Endothelial cell of umbilical vein (primary cell): Measurements from ENCODE around the gene CYP19A1. TPM values are rescaled to one million over a fixed set of nuclear protein-coding genes. Genes with fewer than 3 reads are reported as not detected.

Experiments
- BruUV-seq: library from RNA; stranded (reverse); fragments of 400-500 nt; replicated peaks from 2 replicates; lab custom pipeline; 2021; lab: Mats Ljungman, UMichigan
- CTCF ChIA-PET: fragments of 300-600, 350-600 bp; sonication (Branson Sonifier 250); formaldehyde crosslinking; loops from one replicate; lab custom pipeline; 2021; ENCODE audit warnings: antibody characterized with exemption, inconsistent platforms; lab: Charles Lee
- POLR2A ChIA-PET: fragments of 300-600, 350-600 bp; sonication (Branson Sonifier 250); formaldehyde crosslinking; loops from one replicate; lab custom pipeline; 2021; ENCODE audit warnings: antibody characterized with exemption, inconsistent platforms; lab: Charles Lee
- DNase-seq: peaks from one replicate; pipeline ENCODE4 v3.0.0-alpha.2; 2011; ENCODE audit warnings: low read depth, low spot score
- FAIRE-seq: peaks from 2 replicates; lab custom pipeline; 2011; peaks lifted over from hg19 to GRCh38; lab: Jason Lieb, UNC
- H2AFZ ChIP-seq: 2 replicates; pipeline ENCODE4 v1.6.0; 2012; ENCODE audit warnings: low read depth, low read length, control low read depth, inconsistent platforms
- H3K27ac ChIP-seq: 2 replicates; pipeline ENCODE4 v1.5.1; 2011; ENCODE audit warnings: low read depth, mild to moderate bottlenecking, control low read depth, low read length, moderate library complexity; ENCODE audit not compliant: insufficient read depth
- H3K27me3 ChIP-seq, 2 experiments: 2 replicates each; pipeline versions ENCODE4 v1.6.0 to v1.6.1; 2011; ENCODE audit warnings: low read length in 2 of 2, mixed read lengths in 1 of 2; ENCODE audit not compliant: control insufficient read depth in 2 of 2, insufficient read depth in 2 of 2
- H3K36me3 ChIP-seq, 2 experiments: 2 replicates in 1 of 2; 3 replicates in 1 of 2; pipeline ENCODE4 v1.5.1; 2011; ENCODE audit warnings: low read length in 2 of 2, mild to moderate bottlenecking in 1 of 2, moderate library complexity in 1 of 2; ENCODE audit not compliant: control insufficient read depth in 2 of 2, insufficient read depth in 2 of 2; ENCODE audit errors: extremely low read depth in 1 of 2
- H3K4me1 ChIP-seq: 3 replicates; pipeline ENCODE4 v1.5.1; 2011; ENCODE audit warnings: mild to moderate bottlenecking, low read length; ENCODE audit not compliant: control insufficient read depth, insufficient read depth; ENCODE audit errors: extremely low read depth
- H3K4me2 ChIP-seq: 2 replicates; pipeline ENCODE4 v1.6.1; 2011; ENCODE audit warnings: low read length, control low read depth, mixed read lengths; ENCODE audit not compliant: insufficient read depth
- H3K4me3 ChIP-seq, 3 experiments: fragments of 200-600 bp in 1 of 3; sonication (generic), shearing (Covaris generic) in 1 of 3; replicated peaks in 1 of 3; 2 replicates each; pipeline ENCODE4 v1.5.1; 2011 to 2016; ENCODE audit warnings: control low read depth in 3 of 3, low read length in 3 of 3, mild to moderate bottlenecking in 2 of 3, inconsistent platforms in 1 of 3, low read depth in 1 of 3, moderate library complexity in 1 of 3; ENCODE audit not compliant: insufficient read depth in 1 of 3
- H3K79me2 ChIP-seq: 2 replicates; pipeline ENCODE4 v1.6.0; 2012; ENCODE audit warnings: low read length, inconsistent platforms; ENCODE audit not compliant: control insufficient read depth, insufficient read depth
- H3K9ac ChIP-seq: replicated peaks from 2 replicates; pipeline ENCODE3; 2011; ENCODE audit warnings: low read length, control low read depth; ENCODE audit not compliant: insufficient read depth; ENCODE audit errors: extremely low read depth
- H3K9me1 ChIP-seq: replicated peaks from 3 replicates; pipeline ENCODE4 v1.6.0; 2011; ENCODE audit warnings: mild to moderate bottlenecking, low read length; ENCODE audit not compliant: control insufficient read depth, insufficient read depth; ENCODE audit errors: extremely low read depth
- H3K9me3 ChIP-seq: replicated peaks from 2 replicates; pipeline ENCODE4 v1.5.1; 2012; ENCODE audit warnings: low read length, inconsistent platforms; ENCODE audit not compliant: control insufficient read depth, insufficient read depth
- H4K20me1 ChIP-seq: replicated peaks from 2 replicates; pipeline ENCODE3; 2011; ENCODE audit warnings: mild to moderate bottlenecking, low read length; ENCODE audit not compliant: control insufficient read depth, insufficient read depth; ENCODE audit errors: extremely low read depth
- EZH2 ChIP-seq: IDR thresholded peaks from 2 replicates; pipeline ENCODE4 v1.6.1; 2012; ENCODE audit warnings: borderline replicate concordance, low read depth, mild to moderate bottlenecking, moderate library complexity, low read length, inconsistent platforms; ENCODE audit not compliant: severe bottlenecking
- FOS ChIP-seq: IDR thresholded peaks from 2 replicates; pipeline ENCODE4 v1.6.1; 2011; ENCODE audit warnings: mild to moderate bottlenecking, low read length, moderate library complexity, borderline replicate concordance; ENCODE audit not compliant: insufficient read depth
- GATA2 ChIP-seq: IDR thresholded peaks from 2 replicates; pipeline ENCODE4 v1.7.0; 2011; ENCODE audit warnings: low read depth, mild to moderate bottlenecking, moderate library complexity, mixed read lengths, low read length; ENCODE audit not compliant: insufficient read length, insufficient read depth
- JUN ChIP-seq: IDR thresholded peaks from 2 replicates; pipeline ENCODE4 v1.6.1; 2011; ENCODE audit warnings: borderline replicate concordance, low read depth; ENCODE audit not compliant: insufficient read length, insufficient read depth
- MYC ChIP-seq: IDR thresholded peaks from one replicate; pipeline ENCODE4 v1.6.1; 2011; ENCODE audit warnings: mild to moderate bottlenecking, low read depth, low read length
- POLR2A ChIP-seq: IDR thresholded peaks from 2 replicates; pipeline ENCODE4 v1.6.1; 2012; ENCODE audit warnings: low read depth, mild to moderate bottlenecking, control low read depth, low read length
- POLR2AphosphoS5 ChIP-seq: IDR thresholded peaks from 2 replicates; pipeline ENCODE4 v1.6.1; 2012; ENCODE audit warnings: low read depth, mild to moderate bottlenecking, control low read depth, low read length, moderate library complexity; ENCODE audit not compliant: insufficient read depth
- dilution Hi-C: fragments of 300-500 bp; cut with MboI; formaldehyde crosslinking; loops from one replicate; pipeline ENCODE4 v1.15.0; 2019; ENCODE audit warnings: low sequenced_read_pairs; ENCODE audit not compliant: extremely low pct_ligation_motif_present
- intact Hi-C: fragments of 100-400 bp; cut with micrococcal nuclease; formaldehyde crosslinking; loops from one replicate; pipeline ENCODE4 v1.10.0; 2022
- polyA plus RNA-seq, 4 experiments: library from polyadenylated mRNA; depleted of rRNA in 3 of 4; stranded (reverse) in 3 of 4; unstranded in 1 of 4; fragments of >200 nt; gene quantifications; 2 replicates each; pipeline versions ENCODE4 v1.2.1 to v1.2.3, GENCODE V29; 2011 to 2012; ENCODE audit warnings: missing spikeins in 1 of 4
- total RNA-seq: library from RNA; stranded (reverse); gene quantifications from 2 replicates; pipeline ENCODE4 v1.2.3, GENCODE V29; 2021
- TF ChIP-seq, protein P1 (sequence below), 2 donors: IDR thresholded peaks; 1 replicate in 1 of 2; 2 replicates in 1 of 2; pipeline ENCODE4 v1.5.1; 2011; ENCODE audit warnings: low read length in 2 of 2, mild to moderate bottlenecking in 2 of 2, moderate library complexity in 2 of 2, control low read depth in 1 of 2, inconsistent platforms in 1 of 2, low read depth in 1 of 2; ENCODE audit not compliant: insufficient read depth in 1 of 2; ENCODE audit errors: extremely low read depth in 1 of 2
- TF ChIP-seq, protein P2 (sequence below): IDR thresholded peaks from 2 replicates; pipeline ENCODE4 v1.6.1; 2011; ENCODE audit not compliant: insufficient read depth, insufficient read length

Gene CYP19A1
- total and polyA plus RNA-seq, 2 donors (not counting 3 experiments of a cell fraction or from before 2014, with no cell fraction given): not detected

DNA sequence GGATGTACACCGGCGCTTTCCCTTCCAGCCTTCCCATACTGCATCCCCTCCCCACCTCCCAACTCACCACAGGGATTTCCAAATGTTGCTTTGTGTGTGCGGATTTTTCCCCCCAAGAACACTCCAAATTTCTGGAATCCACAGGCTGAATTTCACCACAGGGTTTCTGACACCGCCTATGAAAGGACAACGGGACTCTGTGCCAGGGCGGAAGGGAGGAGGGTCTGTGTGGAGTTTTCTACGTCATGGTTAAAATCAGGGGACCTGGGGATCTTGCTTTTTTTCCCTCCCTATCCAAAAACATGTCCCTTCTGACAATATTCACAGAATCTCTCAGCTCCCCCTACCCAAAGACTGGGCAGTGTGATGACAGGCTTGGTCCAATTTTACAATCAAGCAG lies 14.6 kb downstream of the CYP19A1 start:
- no peaks in the 10 kb centered on the region for H3K36me3 ChIP-seq
- BruUV-seq: no TSS peak

More for the DNA sequence above, 14.6 kb downstream of the CYP19A1 start:
- no peak overlapping the region for H3K4me3 ChIP-seq
- DNase-seq (no peak), FAIRE-seq (no peak)
- H3K27me3 ChIP-seq: peaks cover 78 to 88% of the 10 kb centered on the region in 2 experiments
- H3K9me1 ChIP-seq: no peaks in the 10 kb centered on the region
- intact Hi-C loops (no loop called here), dilution Hi-C loops (no loop called here)
- ChIA-PET POLR2A (no interaction called here), CTCF (interaction anchor here (1.4 to 3.0 kb wide), 3 partner anchors 9 to 94 kb away, joined by 4 to 8 read pairs (median 5); no protein-coding TSS in a partner anchor)
- H3K9ac ChIP-seq: no peak overlapping the region
- H3K27ac ChIP-seq: no peak overlapping the region
- H4K20me1 ChIP-seq: no peaks in the 10 kb centered on the region
- no peak overlapping the region for H2AFZ ChIP-seq
- H3K9me3 ChIP-seq: no peaks in the 10 kb centered on the region
- TF ChIP-seq FOS (no peak), GATA2 (no peak), POLR2AphosphoS5 (no peak), EZH2 (no peak), MYC (no peak), JUN (no peak), POLR2A (no peak)
- TF ChIP-seq, protein P1, sequence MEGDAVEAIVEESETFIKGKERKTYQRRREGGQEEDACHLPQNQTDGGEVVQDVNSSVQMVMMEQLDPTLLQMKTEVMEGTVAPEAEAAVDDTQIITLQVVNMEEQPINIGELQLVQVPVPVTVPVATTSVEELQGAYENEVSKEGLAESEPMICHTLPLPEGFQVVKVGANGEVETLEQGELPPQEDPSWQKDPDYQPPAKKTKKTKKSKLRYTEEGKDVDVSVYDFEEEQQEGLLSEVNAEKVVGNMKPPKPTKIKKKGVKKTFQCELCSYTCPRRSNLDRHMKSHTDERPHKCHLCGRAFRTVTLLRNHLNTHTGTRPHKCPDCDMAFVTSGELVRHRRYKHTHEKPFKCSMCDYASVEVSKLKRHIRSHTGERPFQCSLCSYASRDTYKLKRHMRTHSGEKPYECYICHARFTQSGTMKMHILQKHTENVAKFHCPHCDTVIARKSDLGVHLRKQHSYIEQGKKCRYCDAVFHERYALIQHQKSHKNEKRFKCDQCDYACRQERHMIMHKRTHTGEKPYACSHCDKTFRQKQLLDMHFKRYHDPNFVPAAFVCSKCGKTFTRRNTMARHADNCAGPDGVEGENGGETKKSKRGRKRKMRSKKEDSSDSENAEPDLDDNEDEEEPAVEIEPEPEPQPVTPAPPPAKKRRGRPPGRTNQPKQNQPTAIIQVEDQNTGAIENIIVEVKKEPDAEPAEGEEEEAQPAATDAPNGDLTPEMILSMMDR (IDR thresholded peaks at IDR 0.05; ENCODE audit: extremely low read depth in 1 of 2, insufficient read depth in 1 of 2, low read depth in 1 of 2, low read length in 2 of 2): no peak
- TF ChIP-seq, protein P2, sequence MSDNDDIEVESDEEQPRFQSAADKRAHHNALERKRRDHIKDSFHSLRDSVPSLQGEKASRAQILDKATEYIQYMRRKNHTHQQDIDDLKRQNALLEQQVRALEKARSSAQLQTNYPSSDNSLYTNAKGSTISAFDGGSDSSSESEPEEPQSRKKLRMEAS: no peak
- no peaks in the 10 kb centered on the region for H3K4me1 ChIP-seq
- H3K79me2 ChIP-seq: no peaks in the 10 kb centered on the region
- no peak overlapping the region for H3K4me2 ChIP-seq
